ENCODE measurements around the gene CDH23.

CDH23 gene

GRCh38 chr10:71578069-71578468 is 181.3 kb downstream of the CDH23 start:
- TF ChIP-seq RARB (CRISPR knock-in tag; IDR thresholded peaks at IDR 0.05) = no peak
- TF ChIP-seq BACH2 (CRISPR knock-in tag; IDR thresholded peaks at IDR 0.05; ENCODE audit: borderline replicate concordance) = no peak
- TF ChIP-seq ZNF70 (CRISPR knock-in tag; IDR thresholded peaks at IDR 0.05) = no peak
- no peak for TF ChIP-seq GLIS3 (CRISPR knock-in tag; IDR thresholded peaks at IDR 0.05)
- TF ChIP-seq, protein P1, sequence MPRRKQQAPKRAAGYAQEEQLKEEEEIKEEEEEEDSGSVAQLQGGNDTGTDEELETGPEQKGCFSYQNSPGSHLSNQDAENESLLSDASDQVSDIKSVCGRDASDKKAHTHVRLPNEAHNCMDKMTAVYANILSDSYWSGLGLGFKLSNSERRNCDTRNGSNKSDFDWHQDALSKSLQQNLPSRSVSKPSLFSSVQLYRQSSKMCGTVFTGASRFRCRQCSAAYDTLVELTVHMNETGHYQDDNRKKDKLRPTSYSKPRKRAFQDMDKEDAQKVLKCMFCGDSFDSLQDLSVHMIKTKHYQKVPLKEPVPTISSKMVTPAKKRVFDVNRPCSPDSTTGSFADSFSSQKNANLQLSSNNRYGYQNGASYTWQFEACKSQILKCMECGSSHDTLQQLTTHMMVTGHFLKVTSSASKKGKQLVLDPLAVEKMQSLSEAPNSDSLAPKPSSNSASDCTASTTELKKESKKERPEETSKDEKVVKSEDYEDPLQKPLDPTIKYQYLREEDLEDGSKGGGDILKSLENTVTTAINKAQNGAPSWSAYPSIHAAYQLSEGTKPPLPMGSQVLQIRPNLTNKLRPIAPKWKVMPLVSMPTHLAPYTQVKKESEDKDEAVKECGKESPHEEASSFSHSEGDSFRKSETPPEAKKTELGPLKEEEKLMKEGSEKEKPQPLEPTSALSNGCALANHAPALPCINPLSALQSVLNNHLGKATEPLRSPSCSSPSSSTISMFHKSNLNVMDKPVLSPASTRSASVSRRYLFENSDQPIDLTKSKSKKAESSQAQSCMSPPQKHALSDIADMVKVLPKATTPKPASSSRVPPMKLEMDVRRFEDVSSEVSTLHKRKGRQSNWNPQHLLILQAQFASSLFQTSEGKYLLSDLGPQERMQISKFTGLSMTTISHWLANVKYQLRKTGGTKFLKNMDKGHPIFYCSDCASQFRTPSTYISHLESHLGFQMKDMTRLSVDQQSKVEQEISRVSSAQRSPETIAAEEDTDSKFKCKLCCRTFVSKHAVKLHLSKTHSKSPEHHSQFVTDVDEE (CRISPR knock-in tag; IDR thresholded peaks at IDR 0.05) = no peak

DNA sequence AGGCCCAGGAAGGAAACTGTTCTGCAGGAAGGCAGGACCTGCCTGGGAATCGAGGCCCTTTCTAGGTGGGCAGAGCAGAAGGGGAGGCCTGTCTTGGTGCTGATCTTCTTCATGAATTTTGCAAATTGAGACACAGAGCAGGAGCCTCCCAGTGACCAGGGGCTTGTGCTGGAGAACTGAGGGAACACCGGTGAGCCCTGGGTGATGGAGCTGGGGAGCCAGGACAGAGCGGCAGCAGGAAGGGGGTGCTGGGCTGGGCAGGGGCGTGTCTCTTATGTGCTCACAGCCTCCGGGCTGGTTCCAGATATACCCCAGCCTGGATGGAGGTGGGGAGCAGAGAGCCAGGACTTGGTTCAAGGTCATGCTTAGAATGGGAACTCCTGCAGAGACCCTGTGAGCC is 182.9 kb downstream of the CDH23 start:
- no peak for ATAC-seq
- TF ChIP-seq ZNF8 (CRISPR knock-in tag; IDR thresholded peaks at IDR 0.05) (no peak), GLIS3 (CRISPR knock-in tag; IDR thresholded peaks at IDR 0.05) (no peak), ZNF565 (CRISPR knock-in tag; conservative IDR thresholded peaks at IDR 0.05; ENCODE audit: low read depth) (no peak), ARNTL (CRISPR knock-in tag; IDR thresholded peaks at IDR 0.05; ENCODE audit: borderline replicate concordance, low read depth) (no peak), ZFP3 (CRISPR knock-in tag; IDR thresholded peaks at IDR 0.05) (no peak), ZNF70 (CRISPR knock-in tag; IDR thresholded peaks at IDR 0.05) (no peak), ESRRG (CRISPR knock-in tag; IDR thresholded peaks at IDR 0.05) (no peak), BACH2 (CRISPR knock-in tag; IDR thresholded peaks at IDR 0.05; ENCODE audit: borderline replicate concordance) (no peak), RARB (CRISPR knock-in tag; IDR thresholded peaks at IDR 0.05) (no peak), ZFP30 (CRISPR knock-in tag; IDR thresholded peaks at IDR 0.05) (no peak), SNAI2 (CRISPR knock-in tag; IDR thresholded peaks at IDR 0.05) (no peak), ZC3H10 (CRISPR knock-in tag; IDR thresholded peaks at IDR 0.05) (no peak), POU6F1 (CRISPR knock-in tag; IDR thresholded peaks at IDR 0.05; ENCODE audit: borderline replicate concordance, low read depth) (no peak), TCF4 (CRISPR knock-in tag; IDR thresholded peaks at IDR 0.05; ENCODE audit: borderline replicate concordance) (no peak), ISL1 (CRISPR knock-in tag; IDR thresholded peaks at IDR 0.05) (no peak), PPARA (CRISPR knock-in tag; IDR thresholded peaks at IDR 0.05; ENCODE audit: borderline replicate concordance) (no peak), OSR1 (CRISPR knock-in tag; IDR thresholded peaks at IDR 0.05) (no peak), TOX (CRISPR knock-in tag; IDR thresholded peaks at IDR 0.05; ENCODE audit: borderline replicate concordance) (no peak)
- TF ChIP-seq, protein P1 (CRISPR knock-in tag; IDR thresholded peaks at IDR 0.05) = no peak
- TF ChIP-seq, protein P2, sequence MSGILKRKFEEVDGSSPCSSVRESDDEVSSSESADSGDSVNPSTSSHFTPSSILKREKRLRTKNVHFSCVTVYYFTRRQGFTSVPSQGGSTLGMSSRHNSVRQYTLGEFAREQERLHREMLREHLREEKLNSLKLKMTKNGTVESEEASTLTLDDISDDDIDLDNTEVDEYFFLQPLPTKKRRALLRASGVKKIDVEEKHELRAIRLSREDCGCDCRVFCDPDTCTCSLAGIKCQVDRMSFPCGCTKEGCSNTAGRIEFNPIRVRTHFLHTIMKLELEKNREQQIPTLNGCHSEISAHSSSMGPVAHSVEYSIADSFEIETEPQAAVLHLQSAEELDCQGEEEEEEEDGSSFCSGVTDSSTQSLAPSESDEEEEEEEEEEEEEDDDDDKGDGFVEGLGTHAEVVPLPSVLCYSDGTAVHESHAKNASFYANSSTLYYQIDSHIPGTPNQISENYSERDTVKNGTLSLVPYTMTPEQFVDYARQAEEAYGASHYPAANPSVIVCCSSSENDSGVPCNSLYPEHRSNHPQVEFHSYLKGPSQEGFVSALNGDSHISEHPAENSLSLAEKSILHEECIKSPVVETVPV (CRISPR knock-in tag; IDR thresholded peaks at IDR 0.05) = no peak

More at GRCh38 chr10:71578069-71578468, 181.3 kb downstream of the CDH23 start:
- no peak for ATAC-seq

GRCh38 chr10:71580415-71580814 is 183.7 kb downstream of the CDH23 start:
- ATAC-seq = no peak
- TF ChIP-seq OSR1 (CRISPR knock-in tag; IDR thresholded peaks at IDR 0.05) (no peak), CREB5 (CRISPR knock-in tag; IDR thresholded peaks at IDR 0.05; ENCODE audit: low read depth) (no peak), ZFP30 (CRISPR knock-in tag; IDR thresholded peaks at IDR 0.05) (no peak), POU6F1 (CRISPR knock-in tag; IDR thresholded peaks at IDR 0.05; ENCODE audit: borderline replicate concordance, low read depth) (no peak), ZNF565 (CRISPR knock-in tag; conservative IDR thresholded peaks at IDR 0.05; ENCODE audit: low read depth) (no peak), SNAI2 (CRISPR knock-in tag; IDR thresholded peaks at IDR 0.05) (no peak), PPARA (CRISPR knock-in tag; IDR thresholded peaks at IDR 0.05; ENCODE audit: borderline replicate concordance) (no peak), ZC3H10 (CRISPR knock-in tag; IDR thresholded peaks at IDR 0.05) (no peak), ARNTL (CRISPR knock-in tag; IDR thresholded peaks at IDR 0.05; ENCODE audit: borderline replicate concordance, low read depth) (no peak)
